COLO668 (cell line): ENCODE measurements around the gene AP1S1.
A peak's percentile ranks its signal among the peaks of the same experiment; 100 is the strongest.
"Not testable (repeated sequence)": the region's sequence is repeated elsewhere in the genome, so short reads cannot be mapped to it uniquely, and the experiment has no call there.

Experiments
- DNase-seq: peaks from one replicate; lab custom pipeline; 2025; ENCODE audit not compliant: unreplicated experiment; lab: John Stamatoyannopoulos, UW

Gene AP1S1

GRCh38 chr7:101153969-101154692 is at the start of gene AP1S1:
Gene AP1S1 (plus strand): TSS chr7:101154476. CDS start chr7:101154515, 39 bp downstream.
- DNase-seq: peak; percentile 95

GRCh38 chr7:101104799-101105198 is 49.5 kb upstream of the AP1S1 start:
- DNase-seq: no peak

- not testable (repeated sequence) for DNase-seq
Observed at GRCh38 chr7:101105248-101105647, 49.0 kb upstream of the AP1S1 start.

- DNase-seq: no peak
Observed at GRCh38 chr7:101106386-101106785, 47.9 kb upstream of the AP1S1 start.

- no peak for DNase-seq
Observed at GRCh38 chr7:101108330-101108857, 45.9 kb upstream of the AP1S1 start.

GRCh38 chr7:101108961-101109360 is 45.3 kb upstream of the AP1S1 start:
- no peak for DNase-seq

- no peak for DNase-seq
Observed at GRCh38 chr7:101109368-101109767, 44.9 kb upstream of the AP1S1 start.

GRCh38 chr7:101111261-101111660 is 43.0 kb upstream of the AP1S1 start:
- no peak for DNase-seq

- DNase-seq: no peak
Observed at GRCh38 chr7:101112233-101112632, 42.0 kb upstream of the AP1S1 start.

GRCh38 chr7:101113140-101113539 is 41.1 kb upstream of the AP1S1 start:
- DNase-seq: not testable (repeated sequence)

- DNase-seq: no peak
Observed at GRCh38 chr7:101113836-101114235, 40.4 kb upstream of the AP1S1 start.

GRCh38 chr7:101114492-101114891 is 39.8 kb upstream of the AP1S1 start:
- no peak for DNase-seq

GRCh38 chr7:101115215-101115614 is 39.1 kb upstream of the AP1S1 start:
- DNase-seq: no peak

- no peak for DNase-seq
Observed at GRCh38 chr7:101116898-101117297, 37.4 kb upstream of the AP1S1 start.

GRCh38 chr7:101118856-101119255 is 35.4 kb upstream of the AP1S1 start:
- DNase-seq: no peak

- DNase-seq: no peak
Observed at GRCh38 chr7:101119876-101120275, 34.4 kb upstream of the AP1S1 start.

- no peak for DNase-seq
Observed at GRCh38 chr7:101120315-101120714, 34.0 kb upstream of the AP1S1 start.

GRCh38 chr7:101121631-101121990 is 32.7 kb upstream of the AP1S1 start:
- not testable (repeated sequence) for DNase-seq

- DNase-seq: no peak
Observed at GRCh38 chr7:101121991-101122932, 32.0 kb upstream of the AP1S1 start.

GRCh38 chr7:101122933-101123702 is 31.2 kb upstream of the AP1S1 start:
- no peak for DNase-seq

- DNase-seq: no peak
Observed at GRCh38 chr7:101123703-101124068, 30.6 kb upstream of the AP1S1 start.
